HEK293 (cell line): Measurements from ENCODE around the gene LDLRAD2.
"Not testable (repeated sequence)": the region's sequence is repeated elsewhere in the genome, so short reads cannot be mapped to it uniquely, and the experiment has no call there.

Experiments used
- BCL6B ChIP-seq: fragments of 450-650 bp; formaldehyde crosslinking; IDR thresholded peaks from 2 replicates; pipeline ENCODE4 v1.5.1; 2017; ENCODE audit warnings: missing biosample characterization, missing genetic modification characterization
- CTCF ChIP-seq: fragments of 450-650 bp; formaldehyde crosslinking; IDR thresholded peaks from 2 replicates; pipeline ENCODE4 v1.5.1; 2016; ENCODE audit warnings: missing biosample characterization, missing genetic modification characterization
- HOXA7 ChIP-seq: sonication (generic); formaldehyde crosslinking; IDR thresholded peaks from 2 replicates; pipeline ENCODE4 v1.8.1; 2022; ENCODE audit warnings: missing genetic modification reagents, borderline replicate concordance
- TCF7L2 ChIP-seq: IDR thresholded peaks from 2 replicates; pipeline ENCODE4 v1.6.1; 2011; ENCODE audit warnings: low read depth, mild to moderate bottlenecking, inconsistent platforms, low read length, moderate library complexity, borderline replicate concordance
- YY1 ChIP-seq: fragments of 450-650 bp; formaldehyde crosslinking; IDR thresholded peaks from 2 replicates; pipeline ENCODE4 v1.5.1; 2018; ENCODE audit warnings: missing biosample characterization, missing genetic modification characterization
- ZNF114 ChIP-seq: fragments of 450-650 bp; formaldehyde crosslinking; IDR thresholded peaks from 2 replicates; pipeline ENCODE4 v1.5.0; 2017; ENCODE audit warnings: missing biosample characterization, missing genetic modification characterization
- ZNF140 ChIP-seq: fragments of 450-650 bp; formaldehyde crosslinking; IDR thresholded peaks from 2 replicates; pipeline ENCODE4 v1.5.1; 2016; ENCODE audit warnings: missing biosample characterization, missing genetic modification characterization
- ZNF169 ChIP-seq: fragments of 450-650 bp; formaldehyde crosslinking; IDR thresholded peaks from 2 replicates; pipeline ENCODE4 v1.5.1; 2016; ENCODE audit warnings: missing biosample characterization, missing genetic modification characterization
- ZNF174 ChIP-seq: fragments of 450-650 bp; formaldehyde crosslinking; IDR thresholded peaks from 2 replicates; pipeline ENCODE4 v1.5.0; 2017; ENCODE audit warnings: missing biosample characterization, mild to moderate bottlenecking, missing genetic modification characterization
- ZNF311 ChIP-seq: fragments of 450-650 bp; formaldehyde crosslinking; IDR thresholded peaks from 2 replicates; pipeline ENCODE4 v1.5.1; 2017; ENCODE audit warnings: missing biosample characterization, missing genetic modification characterization, borderline replicate concordance
- ZNF354C ChIP-seq: fragments of 450-650 bp; formaldehyde crosslinking; IDR thresholded peaks from 2 replicates; pipeline ENCODE4 v1.5.1; 2016; ENCODE audit warnings: missing biosample characterization, missing genetic modification characterization, low read depth, borderline replicate concordance
- ZNF645 ChIP-seq: fragments of 450-650 bp; formaldehyde crosslinking; IDR thresholded peaks from 2 replicates; pipeline ENCODE4; 2016; ENCODE audit warnings: missing biosample characterization, missing genetic modification characterization
- ZNF660 ChIP-seq: fragments of 450-650 bp; IDR thresholded peaks from 2 replicates; pipeline ENCODE4 v1.5.1; 2018; ENCODE audit warnings: missing biosample characterization, mild to moderate bottlenecking, missing genetic modification characterization
- ZNF704 ChIP-seq: fragments of 450-650 bp; formaldehyde crosslinking; IDR thresholded peaks from 2 replicates; pipeline ENCODE4 v1.5.1; 2016; ENCODE audit warnings: missing biosample characterization, missing genetic modification characterization

GRCh38 chr1:21770602-21771001 is 41.5 kb upstream of the LDLRAD2 start:
- not testable (repeated sequence) for TF ChIP-seq ZNF311; BCL6B; CTCF (tag by site-specific recombination); ZNF704 (tag by site-specific recombination); TCF7L2; ZNF114 (tag by site-specific recombination); ZNF140 (tag by site-specific recombination); HOXA7 (CRISPR knock-in tag); ZNF169; ZNF645 (tag by site-specific recombination); ZNF174 (tag by site-specific recombination); ZNF660 (tag by site-specific recombination); YY1 (tag by site-specific recombination); ZNF354C (tag by site-specific recombination)
